Measurements from ENCODE around the gene ANKS6.

DNA sequence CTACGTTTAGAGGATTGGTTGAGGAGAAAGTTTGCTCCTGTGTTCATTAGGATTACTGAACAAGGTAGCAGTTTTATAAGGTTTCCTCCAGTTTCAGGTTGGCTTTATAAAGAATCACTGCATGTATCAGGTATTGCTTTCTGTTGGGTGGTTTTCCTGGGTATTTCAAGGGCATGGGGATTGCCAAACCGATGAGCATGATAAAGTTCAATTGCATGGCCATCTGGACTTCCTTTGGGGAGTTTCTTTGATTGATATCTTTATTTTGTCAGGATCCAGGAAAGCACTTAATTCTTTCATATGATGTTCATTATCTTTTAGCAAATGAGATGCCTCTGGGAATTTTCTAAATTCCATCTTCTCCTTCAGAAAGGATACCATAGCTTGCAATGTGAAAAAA, 77.3 kb downstream of the ANKS6 start:
- TF ChIP-seq, protein P1, sequence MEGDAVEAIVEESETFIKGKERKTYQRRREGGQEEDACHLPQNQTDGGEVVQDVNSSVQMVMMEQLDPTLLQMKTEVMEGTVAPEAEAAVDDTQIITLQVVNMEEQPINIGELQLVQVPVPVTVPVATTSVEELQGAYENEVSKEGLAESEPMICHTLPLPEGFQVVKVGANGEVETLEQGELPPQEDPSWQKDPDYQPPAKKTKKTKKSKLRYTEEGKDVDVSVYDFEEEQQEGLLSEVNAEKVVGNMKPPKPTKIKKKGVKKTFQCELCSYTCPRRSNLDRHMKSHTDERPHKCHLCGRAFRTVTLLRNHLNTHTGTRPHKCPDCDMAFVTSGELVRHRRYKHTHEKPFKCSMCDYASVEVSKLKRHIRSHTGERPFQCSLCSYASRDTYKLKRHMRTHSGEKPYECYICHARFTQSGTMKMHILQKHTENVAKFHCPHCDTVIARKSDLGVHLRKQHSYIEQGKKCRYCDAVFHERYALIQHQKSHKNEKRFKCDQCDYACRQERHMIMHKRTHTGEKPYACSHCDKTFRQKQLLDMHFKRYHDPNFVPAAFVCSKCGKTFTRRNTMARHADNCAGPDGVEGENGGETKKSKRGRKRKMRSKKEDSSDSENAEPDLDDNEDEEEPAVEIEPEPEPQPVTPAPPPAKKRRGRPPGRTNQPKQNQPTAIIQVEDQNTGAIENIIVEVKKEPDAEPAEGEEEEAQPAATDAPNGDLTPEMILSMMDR (IDR thresholded peaks at IDR 0.05), result no peak
- TF ChIP-seq POLR2A (IDR thresholded peaks at IDR 0.05), result no peak

All from esophagus squamous epithelium (tissue), 4 donors.